HG03378 (cell line): ENCODE data around the gene RAB22A.

Source experiments
- ATAC-seq: cut with Tn5 transposase; IDR thresholded peaks from one replicate; pipeline ENCODE4 v1.9.1; 2021; ENCODE audit warnings: mild to moderate bottlenecking, moderate library complexity; ENCODE audit not compliant: unreplicated experiment

Gene RAB22A

GRCh38 chr20:58382096-58382495 lies 72.6 kb downstream of the RAB22A start:
- ATAC-seq: no peak

GRCh38 chr20:58384821-58385220 lies 75.3 kb downstream of the RAB22A start:
- ATAC-seq: no peak

DNA sequence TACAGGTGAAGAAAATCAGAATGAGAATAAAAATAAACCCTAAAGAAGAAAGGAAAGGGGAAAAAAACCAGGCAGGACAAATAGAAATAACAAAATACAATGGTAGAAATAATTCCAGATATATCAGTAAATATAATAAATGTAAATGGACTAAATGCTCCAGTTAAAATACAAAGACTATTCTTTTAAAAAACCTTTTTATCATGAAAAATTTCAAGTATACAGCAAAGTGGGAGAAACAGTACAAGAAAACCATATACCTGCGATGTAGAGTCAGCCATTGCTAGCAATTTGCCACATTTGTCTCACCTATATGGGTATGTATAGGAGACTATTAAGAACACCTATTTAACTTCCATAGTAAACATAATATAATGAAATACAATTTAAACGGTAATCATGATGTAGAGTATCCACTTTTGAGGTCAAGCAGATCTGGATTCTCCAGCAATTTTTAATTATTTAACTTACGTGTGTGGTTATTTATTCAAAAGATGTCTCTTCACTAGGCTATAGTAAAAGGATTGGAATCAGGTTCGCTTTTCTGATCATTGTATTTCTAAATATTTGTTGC lies 78.6 kb downstream of the RAB22A start:
- no peak for ATAC-seq

- ATAC-seq: peak; percentile 83
These were observed 79.4 kb downstream of the RAB22A start, which contains the start of gene VAPB for GRCh38 chr20:58388882-58389323. Gene VAPB, plus strand, starts transcription at chr20:58389229. Its CDS starts 231 bp downstream, at chr20:58389460.

DNA sequence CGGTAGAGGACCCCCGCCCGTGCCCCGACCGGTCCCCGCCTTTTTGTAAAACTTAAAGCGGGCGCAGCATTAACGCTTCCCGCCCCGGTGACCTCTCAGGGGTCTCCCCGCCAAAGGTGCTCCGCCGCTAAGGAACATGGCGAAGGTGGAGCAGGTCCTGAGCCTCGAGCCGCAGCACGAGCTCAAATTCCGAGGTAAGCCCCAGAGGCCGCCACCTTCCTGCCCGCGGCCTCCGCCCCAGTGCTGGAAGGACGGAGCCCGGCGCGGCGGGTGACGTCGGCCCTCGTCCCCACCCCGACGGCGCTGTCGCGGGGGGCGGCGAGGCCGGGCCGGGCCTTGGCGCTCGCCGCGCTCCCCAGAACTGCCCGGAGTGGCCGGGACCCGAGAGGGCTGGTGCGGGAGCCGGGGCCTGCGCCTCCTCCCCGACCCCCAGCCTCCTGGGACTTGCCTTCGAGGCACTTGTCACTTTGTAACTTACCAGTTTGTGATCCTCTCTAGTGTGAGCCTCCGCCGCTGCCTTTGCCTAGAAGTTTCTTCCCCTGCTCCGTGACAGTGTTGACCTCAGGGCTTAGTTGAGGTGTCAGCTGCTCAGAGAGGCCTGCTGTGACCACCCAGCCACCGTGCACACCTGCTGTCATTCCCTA lies 79.9 kb downstream of the RAB22A start:
- peak; percentile 22 for ATAC-seq

- ATAC-seq: no peak
These were observed 80.6 kb downstream of the RAB22A start for GRCh38 chr20:58389968-58390658.

- no peak for ATAC-seq
These were observed 81.1 kb downstream of the RAB22A start for GRCh38 chr20:58390659-58391035.

GRCh38 chr20:58392286-58392685 lies 82.8 kb downstream of the RAB22A start:
- no peak for ATAC-seq

- ATAC-seq: no peak
These were observed 83.8 kb downstream of the RAB22A start for GRCh38 chr20:58393299-58393698.

DNA sequence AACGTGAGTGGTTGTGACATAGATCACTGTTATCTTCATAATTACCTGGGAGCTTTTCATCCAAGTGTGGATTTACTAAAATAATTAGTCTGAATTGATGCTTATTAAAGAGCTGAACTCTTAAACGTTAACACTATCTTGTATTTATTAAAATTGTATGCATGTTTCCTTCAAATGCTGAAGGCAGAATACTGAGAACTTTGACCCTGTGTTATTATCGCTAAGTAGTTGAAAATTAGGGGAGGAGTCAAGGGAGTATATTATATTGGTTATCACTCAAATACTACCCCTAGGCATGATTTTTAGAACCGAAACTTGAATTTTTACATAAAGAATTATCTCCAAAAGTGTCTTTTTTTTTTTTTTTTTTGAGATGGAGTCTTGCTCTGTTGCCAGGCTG lies 85.3 kb downstream of the RAB22A start:
- ATAC-seq: no peak

DNA sequence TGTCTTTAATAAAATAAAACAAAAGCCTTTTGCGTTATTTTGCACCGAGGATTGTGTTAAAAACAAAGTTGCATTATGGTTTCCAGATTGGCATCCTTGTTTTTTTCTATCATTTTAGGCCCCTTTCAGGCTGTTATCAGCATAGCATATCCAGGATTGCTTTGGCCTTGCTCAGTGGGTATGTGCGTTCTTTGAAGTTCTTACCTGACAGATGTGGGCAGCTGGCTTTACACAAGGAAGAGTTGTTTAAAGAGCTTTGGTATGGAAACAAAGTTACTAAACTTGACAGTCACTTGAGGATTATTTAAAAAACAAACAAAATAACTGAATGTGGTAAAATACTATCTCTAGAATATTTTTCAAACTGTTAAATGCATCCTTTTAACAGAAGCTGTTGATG lies 86.1 kb downstream of the RAB22A start:
- no peak for ATAC-seq

- ATAC-seq: no peak
These were observed 87.9 kb downstream of the RAB22A start for GRCh38 chr20:58397429-58397828.

DNA sequence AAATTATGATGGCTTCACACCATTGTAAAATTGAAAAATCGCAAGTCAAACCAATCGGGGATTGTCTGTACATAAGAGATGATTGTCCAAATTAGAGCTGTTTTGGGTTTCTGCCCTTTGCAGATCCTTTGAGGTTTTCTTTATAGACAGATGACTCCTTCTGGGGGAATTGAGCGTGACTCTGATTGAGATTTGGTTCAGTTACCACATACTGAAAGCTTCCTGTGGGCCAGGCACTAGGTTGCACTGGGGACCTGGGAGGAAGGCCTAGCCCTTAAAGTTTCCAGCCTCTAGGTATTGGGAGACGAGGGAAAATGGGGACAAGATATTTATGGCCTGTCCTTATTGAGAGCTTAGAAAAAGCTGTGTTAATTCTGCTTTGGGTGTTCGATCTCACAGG lies 88.7 kb downstream of the RAB22A start:
- no peak for ATAC-seq

GRCh38 chr20:58399926-58400325 lies 90.4 kb downstream of the RAB22A start:
- no peak for ATAC-seq

- no peak for ATAC-seq
These were observed 91.6 kb downstream of the RAB22A start for GRCh38 chr20:58401162-58401561.

- no peak for ATAC-seq
These were observed 92.8 kb downstream of the RAB22A start for GRCh38 chr20:58402305-58402704.

GRCh38 chr20:58402827-58403226 lies 93.3 kb downstream of the RAB22A start:
- ATAC-seq: no peak

- no peak for ATAC-seq
These were observed 93.8 kb downstream of the RAB22A start for GRCh38 chr20:58403272-58403671.

DNA sequence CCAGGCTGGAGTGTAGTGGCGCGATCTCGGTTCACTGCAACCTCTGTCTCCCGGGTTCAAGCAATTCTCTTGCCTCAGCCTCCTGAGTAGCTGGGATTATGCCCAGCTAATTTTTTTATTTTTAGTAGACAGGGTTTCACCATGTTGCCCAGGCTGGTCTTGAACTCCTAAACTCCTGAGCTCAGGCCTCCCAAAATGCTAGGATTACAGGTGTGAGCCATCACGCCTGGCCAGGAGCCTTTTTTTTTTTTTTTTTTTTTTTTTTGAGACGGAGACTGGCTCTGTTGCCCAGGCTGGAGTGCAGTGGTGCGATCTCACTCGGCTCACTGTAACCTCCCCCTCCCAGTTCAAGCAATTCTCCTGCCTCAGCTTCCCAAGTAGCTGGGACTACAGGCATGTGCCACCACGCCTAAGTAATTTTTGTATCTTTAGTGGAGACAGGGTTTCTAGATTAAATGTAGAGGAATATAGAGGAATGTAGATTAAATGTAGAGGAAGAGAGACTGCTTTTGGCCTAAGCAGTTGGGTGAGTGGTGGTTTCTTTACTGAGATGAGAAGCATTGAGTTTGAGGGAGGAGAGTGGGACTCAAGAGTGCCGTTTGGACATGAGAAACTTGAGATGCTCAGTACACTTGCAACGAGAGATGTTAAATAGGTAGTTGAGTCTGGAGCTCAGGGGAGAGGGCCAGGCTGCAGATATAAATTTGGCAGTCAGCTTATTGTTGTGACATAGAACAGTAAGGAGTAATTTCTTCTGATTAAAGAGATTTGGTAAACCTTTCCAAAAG lies 96.2 kb downstream of the RAB22A start:
- ATAC-seq: no peak

- no peak for ATAC-seq
These were observed 97.0 kb downstream of the RAB22A start for GRCh38 chr20:58406422-58407001.
